ENCODE measurements around the gene MDN1.

The MDN1 gene

DNA sequence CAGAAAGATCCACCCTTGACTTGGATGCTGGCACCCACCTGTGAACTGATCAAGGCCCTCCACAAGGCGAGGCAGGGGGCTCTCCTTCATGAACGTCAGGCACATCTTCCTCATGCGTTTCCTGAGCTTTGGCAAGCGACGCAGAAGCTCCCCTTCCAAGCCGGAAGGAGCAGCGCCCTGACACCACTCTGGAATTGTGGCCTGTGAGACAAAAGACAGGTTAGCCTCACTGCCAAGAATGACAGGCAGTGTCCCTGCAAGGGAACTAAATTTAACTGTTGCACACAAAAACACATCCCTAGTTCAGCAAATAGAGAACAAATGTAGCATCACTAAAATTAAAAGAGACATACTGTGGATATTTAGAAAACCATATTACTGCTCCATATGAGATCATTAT is 139.0 kb downstream of the MDN1 start:
- TF ChIP-seq, protein P1, sequence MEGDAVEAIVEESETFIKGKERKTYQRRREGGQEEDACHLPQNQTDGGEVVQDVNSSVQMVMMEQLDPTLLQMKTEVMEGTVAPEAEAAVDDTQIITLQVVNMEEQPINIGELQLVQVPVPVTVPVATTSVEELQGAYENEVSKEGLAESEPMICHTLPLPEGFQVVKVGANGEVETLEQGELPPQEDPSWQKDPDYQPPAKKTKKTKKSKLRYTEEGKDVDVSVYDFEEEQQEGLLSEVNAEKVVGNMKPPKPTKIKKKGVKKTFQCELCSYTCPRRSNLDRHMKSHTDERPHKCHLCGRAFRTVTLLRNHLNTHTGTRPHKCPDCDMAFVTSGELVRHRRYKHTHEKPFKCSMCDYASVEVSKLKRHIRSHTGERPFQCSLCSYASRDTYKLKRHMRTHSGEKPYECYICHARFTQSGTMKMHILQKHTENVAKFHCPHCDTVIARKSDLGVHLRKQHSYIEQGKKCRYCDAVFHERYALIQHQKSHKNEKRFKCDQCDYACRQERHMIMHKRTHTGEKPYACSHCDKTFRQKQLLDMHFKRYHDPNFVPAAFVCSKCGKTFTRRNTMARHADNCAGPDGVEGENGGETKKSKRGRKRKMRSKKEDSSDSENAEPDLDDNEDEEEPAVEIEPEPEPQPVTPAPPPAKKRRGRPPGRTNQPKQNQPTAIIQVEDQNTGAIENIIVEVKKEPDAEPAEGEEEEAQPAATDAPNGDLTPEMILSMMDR (IDR thresholded peaks at IDR 0.05; ENCODE audit: low read depth, low read length, missing control alignments) = no peak
- no peak overlapping the region for H3K4me3 ChIP-seq (ENCODE audit: low read depth, low read length)
- no peak for DNase-seq (ENCODE audit: low read depth)

DNA sequence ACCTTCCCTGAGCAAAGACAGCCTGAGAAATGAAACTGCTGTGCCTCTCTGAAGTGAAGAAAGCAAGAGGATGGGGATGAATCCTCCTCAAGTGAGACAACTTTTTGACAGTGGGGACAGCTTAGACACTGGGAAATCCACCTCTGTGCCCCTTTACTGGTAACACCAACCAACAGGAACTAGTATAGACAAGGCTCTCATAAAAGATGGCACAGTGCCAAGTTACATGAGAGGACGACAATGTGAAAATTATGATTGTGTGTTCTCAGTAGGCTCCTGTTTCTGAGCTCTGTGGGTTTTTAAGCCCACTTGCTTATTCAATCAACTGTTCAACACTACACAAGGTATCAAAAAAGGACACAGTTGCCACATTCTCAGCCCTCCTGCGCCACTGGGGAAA is 139.4 kb downstream of the MDN1 start:
- TF ChIP-seq, protein P1 (IDR thresholded peaks at IDR 0.05; ENCODE audit: low read depth, low read length, missing control alignments) = no peak
- H3K4me3 ChIP-seq (ENCODE audit: low read depth, low read length) = no peak overlapping the region
- no peak for DNase-seq (ENCODE audit: low read depth)

DNA sequence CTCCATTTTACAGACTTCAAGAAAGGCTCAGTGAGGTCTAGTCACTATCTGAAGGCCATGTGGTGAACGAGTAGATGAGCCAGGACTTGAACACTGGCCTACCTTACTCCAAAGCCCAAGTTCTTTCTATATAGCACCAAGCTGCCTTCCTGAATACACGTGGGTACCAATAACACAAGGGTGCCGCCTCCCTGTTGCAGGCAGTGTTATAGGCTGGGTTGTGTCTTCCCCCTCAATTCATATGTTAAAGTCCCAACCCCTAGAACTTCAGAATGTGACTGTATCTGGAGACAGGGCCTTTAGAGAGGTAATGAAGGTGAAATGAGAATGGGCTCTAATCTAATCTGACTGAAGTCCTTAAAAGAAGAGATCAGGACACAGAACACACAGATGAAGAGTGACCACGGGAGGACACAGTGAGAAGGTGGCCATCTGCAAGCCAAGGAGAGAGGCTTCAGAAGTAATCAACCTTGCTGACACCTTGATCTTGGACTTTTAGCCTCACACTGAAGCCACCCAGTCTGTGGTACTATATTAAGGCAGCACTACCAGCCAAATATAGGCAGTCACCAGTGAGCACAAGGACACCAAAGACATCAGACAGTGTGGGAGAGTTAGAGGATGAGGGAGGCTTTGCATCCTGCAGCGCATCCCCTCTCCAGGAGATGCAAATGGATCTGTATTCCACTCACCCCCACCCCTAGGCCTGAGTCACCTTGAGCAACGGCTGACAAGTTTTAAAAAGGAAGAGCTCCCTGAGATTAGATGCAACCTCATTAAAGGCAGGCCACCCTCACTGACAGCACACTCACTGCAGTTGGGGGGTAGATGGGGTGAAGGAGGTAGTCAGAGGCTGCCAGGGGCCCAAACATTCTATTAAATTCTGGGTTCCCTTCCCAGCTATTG is 140.1 kb downstream of the MDN1 start:
- no peak for DNase-seq (ENCODE audit: low read depth)
- no peak overlapping the region for H3K4me3 ChIP-seq (ENCODE audit: low read depth, low read length)
- TF ChIP-seq, protein P1 (IDR thresholded peaks at IDR 0.05; ENCODE audit: low read depth, low read length, missing control alignments) = no peak

DNA sequence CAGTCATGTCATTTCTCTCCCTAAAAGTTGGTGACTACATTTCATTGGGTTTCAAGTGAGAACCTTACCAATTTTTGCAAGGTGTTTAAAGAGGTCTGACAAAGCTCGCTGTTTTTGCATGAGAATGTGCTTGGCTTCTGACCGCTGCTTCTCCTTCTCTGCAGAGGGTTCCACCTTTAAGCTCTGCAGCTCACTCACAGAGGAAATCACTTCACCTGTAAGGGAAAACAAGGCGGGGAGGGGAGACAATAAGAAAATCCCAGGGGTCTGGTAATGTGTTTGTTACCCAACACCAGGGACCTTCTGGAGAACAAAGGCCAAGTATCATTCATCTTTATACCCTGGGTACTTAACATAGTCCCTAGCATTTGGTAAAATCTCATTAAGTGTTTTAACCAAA is 141.1 kb downstream of the MDN1 start:
- no peak overlapping the region for H3K4me3 ChIP-seq (ENCODE audit: low read depth, low read length)
- DNase-seq (ENCODE audit: low read depth) = no peak

DNA sequence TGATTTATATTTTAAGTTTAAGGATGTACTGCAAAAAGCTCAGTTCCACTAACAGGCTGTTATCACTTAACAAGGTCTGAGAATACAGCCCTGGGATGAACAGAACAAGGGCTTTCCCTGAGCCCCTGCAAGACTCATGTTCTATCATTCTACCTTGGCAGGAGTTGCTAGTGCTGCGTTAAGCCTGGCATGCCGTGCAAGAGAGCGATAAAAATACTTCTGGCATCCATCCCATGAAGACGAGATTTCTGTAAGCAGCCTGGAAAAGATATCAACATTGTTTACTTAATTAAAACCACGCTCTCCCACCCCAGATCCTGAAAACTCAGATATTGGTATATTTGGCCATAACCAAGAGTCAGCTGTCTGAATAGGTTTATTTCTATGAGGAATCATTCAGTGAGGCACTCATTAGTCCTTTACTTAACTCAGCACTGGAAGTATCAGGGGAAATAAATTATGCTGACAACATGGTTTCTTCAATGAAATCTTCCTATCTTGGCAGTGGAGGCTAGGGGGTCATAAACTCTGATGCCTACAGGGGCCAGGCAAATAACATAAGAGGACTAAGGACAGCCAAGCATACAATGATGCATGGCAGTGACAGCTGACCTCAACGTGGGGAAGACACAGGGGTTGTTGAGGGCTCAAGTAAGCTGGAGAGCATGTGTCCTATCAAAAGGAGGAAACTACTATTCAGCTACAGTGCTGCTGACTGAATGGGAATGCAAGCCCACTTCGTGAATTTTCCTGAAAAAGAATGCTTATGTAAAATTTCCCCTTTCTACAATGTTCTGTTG is 143.4 kb downstream of the MDN1 start:
- DNase-seq (ENCODE audit: low read depth) = no peak
- TF ChIP-seq, protein P1 (IDR thresholded peaks at IDR 0.05; ENCODE audit: low read depth, low read length, missing control alignments) = no peak
- no peak overlapping the region for H3K4me3 ChIP-seq (ENCODE audit: low read depth, low read length)

More for the DNA sequence above, 141.1 kb downstream of the MDN1 start:
- TF ChIP-seq, protein P1 (IDR thresholded peaks at IDR 0.05; ENCODE audit: low read depth, low read length, missing control alignments) = no peak

DNA sequence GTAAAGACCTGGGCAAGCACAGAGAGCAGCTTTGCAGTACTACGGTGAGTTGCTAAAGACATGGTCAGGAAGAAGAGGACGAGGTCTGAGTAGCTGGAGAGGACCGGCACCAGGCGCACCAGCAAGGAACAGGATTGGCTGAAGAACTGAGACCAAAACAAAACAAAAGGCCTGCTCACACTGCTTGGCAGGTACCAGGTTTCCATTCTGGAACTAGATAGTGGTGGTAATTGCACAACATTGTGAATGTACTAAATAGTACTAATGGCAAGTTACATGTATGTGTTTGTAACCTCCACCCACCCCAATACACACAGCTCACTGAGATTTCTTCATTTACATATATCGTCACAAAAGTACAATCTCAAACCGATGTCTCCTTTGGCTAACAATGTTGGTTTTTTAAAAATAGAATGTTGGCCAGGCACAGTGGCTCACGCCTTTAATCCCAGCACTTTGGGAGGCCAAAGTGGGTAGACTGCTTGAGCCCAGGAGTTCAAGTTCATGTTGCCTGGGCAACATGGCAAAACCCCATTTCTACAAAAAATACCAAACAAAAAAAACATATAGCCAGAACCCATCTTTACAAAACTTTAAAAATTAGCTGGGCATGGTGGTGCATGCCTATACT is 148.5 kb downstream of the MDN1 start:
- H3K4me3 ChIP-seq (ENCODE audit: low read depth, low read length) = no peak overlapping the region
- TF ChIP-seq, protein P1 (IDR thresholded peaks at IDR 0.05; ENCODE audit: low read depth, low read length, missing control alignments) = no peak
- DNase-seq (ENCODE audit: low read depth) = no peak
